Gastroesophageal sphincter (tissue), 4 donors: Measurements from ENCODE around the gene SLC35G3. TPM values are rescaled to one million over a fixed set of nuclear protein-coding genes. Genes with fewer than 3 reads are reported as not detected.
"Not testable (repeated sequence)": the region's sequence is repeated elsewhere in the genome, so short reads cannot be mapped to it uniquely, and the experiment has no call there.

Source experiments
- ATAC-seq: fragments of 150-250 bp; one replicate; pipeline ENCODE4 v1.9.1; 2016; ENCODE audit warnings: mild to moderate bottlenecking, moderate library complexity
- H3K27ac ChIP-seq, 4 donors: fragments of 200-600 bp; sonication (generic) in 3 of 4; 1 replicate in 3 of 4; 2 replicates in 1 of 4; pipeline ENCODE4 v1.5.1; 2016 to 2019
- H3K27me3 ChIP-seq: fragments of 200-600 bp; sonication (generic); one replicate; pipeline ENCODE4 v1.5.1; 2019
- H3K36me3 ChIP-seq, 2 donors: fragments of 200-600 bp; sonication (generic); one replicate each; pipeline ENCODE4 v1.5.1; 2019; ENCODE audit warnings: control low read depth in 1 of 2
- H3K4me1 ChIP-seq, 3 donors: fragments of 200-600 bp; sonication (generic); 1 replicate in 2 of 3; 2 replicates in 1 of 3; pipeline ENCODE4 v1.5.1; 2016 to 2019; ENCODE audit warnings: control low read depth in 2 of 3
- H3K4me3 ChIP-seq, 2 donors: fragments of 200-600 bp; sonication (generic); one replicate each; pipeline ENCODE4 v1.5.1; 2019; ENCODE audit warnings: mild to moderate bottlenecking in 1 of 2, moderate library complexity in 1 of 2
- H3K9me3 ChIP-seq, 3 donors: fragments of 200-600 bp; sonication (generic); one replicate each; pipeline ENCODE4 v1.5.1; 2017 to 2019; ENCODE audit warnings: control low read depth in 2 of 3
- EP300 ChIP-seq: sonication (generic); formaldehyde crosslinking; IDR thresholded peaks from one replicate; pipeline ENCODE4 v1.6.1; 2017; ENCODE audit warnings: antibody characterized with exemption, mild to moderate bottlenecking
- POLR2A ChIP-seq, 2 donors: fragments of 450-650 bp; IDR thresholded peaks; one replicate each; pipeline ENCODE4 v1.6.1; 2017; ENCODE audit warnings: antibody characterized with exemption in 2 of 2, mild to moderate bottlenecking in 2 of 2, moderate library complexity in 1 of 2
- POLR2AphosphoS5 ChIP-seq: sonication (generic); formaldehyde crosslinking; IDR thresholded peaks from one replicate; pipeline ENCODE4 v1.6.1; 2017; ENCODE audit warnings: antibody characterized with exemption
- WGBS, 2 donors: methylation state at CpG; one replicate each; pipeline ENCODE4 v1.1.5; 2018; ENCODE audit warnings: low coverage in 1 of 2; 5-methylcytosine and 5-hydroxymethylcytosine counted together
- total RNA-seq, 4 donors: library from RNA; depleted of rRNA; stranded (reverse); fragments of >200 nt; gene quantifications; one replicate each; pipeline ENCODE4 v1.1.0, GENCODE V29; 2016
- TF ChIP-seq, protein P1 (sequence below), 4 experiments: fragments of 200-600 bp in 2 of 4; fragments of 450-650 bp in 2 of 4; sonication (generic) in 1 of 4; IDR thresholded peaks; one replicate each; pipeline ENCODE4 v1.5.1; 2017 to 2019; ENCODE audit warnings: antibody characterized with exemption in 4 of 4, mild to moderate bottlenecking in 2 of 4, moderate library complexity in 2 of 4

The SLC35G3 gene
- total RNA-seq, 4 donors from 2014 or later = not detected

DNA sequence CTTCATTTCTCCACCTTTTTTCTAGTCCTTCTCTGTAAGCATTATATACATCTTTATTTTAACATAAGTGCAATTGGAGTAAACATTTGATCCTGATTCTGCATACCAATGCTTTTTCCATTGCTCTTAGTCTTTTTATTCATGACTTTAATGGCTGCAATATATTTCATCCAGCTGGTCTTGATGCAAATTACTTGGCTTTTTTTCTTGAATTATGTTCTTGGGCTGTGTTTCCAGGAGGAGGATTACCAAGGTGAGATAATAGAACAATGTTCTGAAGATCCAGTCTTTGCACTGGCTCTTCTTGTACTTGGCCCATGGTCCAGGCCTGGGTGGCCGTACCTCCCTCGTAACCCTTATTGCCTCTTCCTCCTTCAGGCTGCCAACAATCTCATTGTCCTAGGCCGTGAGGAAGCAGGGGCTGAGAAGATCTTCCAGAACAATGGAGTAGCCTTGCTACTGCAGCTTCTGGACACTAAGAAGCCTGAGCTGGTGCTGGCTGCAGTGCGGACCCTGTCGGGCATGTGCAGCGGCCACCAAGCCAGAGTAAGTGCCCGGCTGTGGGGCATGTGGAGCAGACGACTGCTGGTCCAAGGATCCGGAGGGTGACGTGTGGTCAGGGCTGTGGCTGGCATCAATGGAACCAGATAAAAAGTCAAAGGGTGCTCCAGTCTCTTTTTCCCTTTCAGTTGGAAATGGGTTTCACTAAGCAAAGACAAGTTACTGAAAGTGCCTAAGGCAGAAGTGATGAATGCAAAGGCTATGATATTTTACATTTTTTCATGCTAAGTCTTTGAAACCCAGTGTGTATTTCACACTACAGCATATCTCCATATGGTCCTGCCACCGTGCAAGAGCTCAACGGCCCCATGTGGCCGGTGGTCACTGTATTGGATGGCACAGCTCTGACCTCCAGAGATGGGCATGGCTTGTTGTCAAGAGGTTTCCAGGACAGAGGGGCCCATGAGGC is 39.7 kb downstream of the SLC35G3 start:
- Histone ChIP-seq H3K4me1 (no peaks in the 10 kb centered on the region), H3K36me3 (no peaks in the 10 kb centered on the region), H3K9me3 (no peaks in the 10 kb centered on the region), H3K4me3 (no peak overlapping the region), H3K27me3 (no peaks in the 10 kb centered on the region), H3K27ac (no peak overlapping the region)
- TF ChIP-seq POLR2AphosphoS5 (no peak), POLR2A (IDR thresholded peaks at IDR 0.05) (no peak), EP300 (no peak)
- TF ChIP-seq, protein P1, sequence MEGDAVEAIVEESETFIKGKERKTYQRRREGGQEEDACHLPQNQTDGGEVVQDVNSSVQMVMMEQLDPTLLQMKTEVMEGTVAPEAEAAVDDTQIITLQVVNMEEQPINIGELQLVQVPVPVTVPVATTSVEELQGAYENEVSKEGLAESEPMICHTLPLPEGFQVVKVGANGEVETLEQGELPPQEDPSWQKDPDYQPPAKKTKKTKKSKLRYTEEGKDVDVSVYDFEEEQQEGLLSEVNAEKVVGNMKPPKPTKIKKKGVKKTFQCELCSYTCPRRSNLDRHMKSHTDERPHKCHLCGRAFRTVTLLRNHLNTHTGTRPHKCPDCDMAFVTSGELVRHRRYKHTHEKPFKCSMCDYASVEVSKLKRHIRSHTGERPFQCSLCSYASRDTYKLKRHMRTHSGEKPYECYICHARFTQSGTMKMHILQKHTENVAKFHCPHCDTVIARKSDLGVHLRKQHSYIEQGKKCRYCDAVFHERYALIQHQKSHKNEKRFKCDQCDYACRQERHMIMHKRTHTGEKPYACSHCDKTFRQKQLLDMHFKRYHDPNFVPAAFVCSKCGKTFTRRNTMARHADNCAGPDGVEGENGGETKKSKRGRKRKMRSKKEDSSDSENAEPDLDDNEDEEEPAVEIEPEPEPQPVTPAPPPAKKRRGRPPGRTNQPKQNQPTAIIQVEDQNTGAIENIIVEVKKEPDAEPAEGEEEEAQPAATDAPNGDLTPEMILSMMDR (IDR thresholded peaks at IDR 0.05) = no peak
- ATAC-seq = no peak
- WGBS, 2 donors = 90 to 93% methylated on average over 4 to 8 of the region's 13 CpGs

DNA sequence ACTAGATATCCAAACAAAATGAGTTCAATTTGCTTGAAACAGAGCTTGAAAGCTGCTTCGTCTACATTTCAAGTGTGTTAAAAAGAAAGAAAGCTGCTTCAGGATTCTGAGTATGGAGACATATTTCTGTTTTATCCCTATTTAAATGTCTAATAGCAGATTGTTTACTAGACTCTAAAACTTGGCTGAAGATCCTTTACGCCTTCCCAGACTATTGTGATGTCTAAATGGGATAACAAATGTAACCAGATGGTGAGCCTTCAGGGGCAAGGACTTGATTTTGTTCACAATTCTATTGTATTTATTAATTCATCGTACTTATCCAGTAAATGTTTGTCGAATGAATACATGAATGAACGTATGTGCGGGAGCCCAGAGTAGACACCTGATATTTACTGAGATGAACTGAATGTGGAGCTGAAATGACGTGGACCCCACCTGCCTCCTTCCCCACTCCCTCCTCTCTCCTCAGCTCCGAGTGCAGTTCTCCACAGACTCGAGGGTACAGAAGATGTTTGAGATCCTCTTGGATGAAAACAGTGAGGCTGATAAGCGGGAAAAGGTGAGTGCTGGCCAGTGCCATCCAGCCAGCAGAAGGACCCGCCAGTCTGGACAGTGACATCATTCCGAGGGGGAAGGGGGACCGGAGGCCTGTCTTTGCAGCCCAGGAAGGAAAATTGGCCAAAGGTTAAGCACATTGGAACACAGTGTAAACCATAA is 41.6 kb downstream of the SLC35G3 start:
- TF ChIP-seq, protein P1 (IDR thresholded peaks at IDR 0.05) = no peak
- TF ChIP-seq EP300 = no peak
- Histone ChIP-seq H3K36me3 (no peaks in the 10 kb centered on the region), H3K4me1 (no peaks in the 10 kb centered on the region), H3K9me3 (no peaks in the 10 kb centered on the region), H3K27ac (no peak overlapping the region), H3K4me3 (no peak overlapping the region), H3K27me3 (peaks cover 5% of the 10 kb centered on the region)
- ATAC-seq = no peak
- 39 to 53% methylated on average over 8 to 10 of the region's 13 CpGs for WGBS, 2 donors

DNA sequence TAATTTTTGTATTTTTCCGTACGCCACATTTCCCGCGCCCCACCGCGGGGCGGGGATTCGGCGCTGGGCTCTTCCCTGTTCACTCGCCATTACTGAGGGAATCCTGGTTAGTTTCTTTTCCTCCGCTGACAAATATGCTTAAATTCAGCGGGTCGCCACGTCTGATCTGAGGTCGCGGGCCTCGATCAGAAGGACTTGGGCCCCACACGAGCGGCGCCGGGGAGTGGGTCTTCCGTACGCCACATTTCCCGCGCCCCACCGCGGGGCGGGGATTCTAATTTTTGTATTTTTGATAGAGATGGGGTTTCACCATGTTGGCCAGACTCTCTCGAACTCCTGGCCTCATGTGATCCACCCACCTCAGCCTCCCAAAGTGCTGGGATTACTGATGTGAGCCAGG is 43.1 kb downstream of the SLC35G3 start:
- H3K36me3 ChIP-seq, H3K4me1 ChIP-seq, H3K9me3 ChIP-seq, H3K27ac ChIP-seq, H3K4me3 ChIP-seq, ATAC-seq: not testable (repeated sequence)
- H3K27me3 ChIP-seq = peaks cover 11% of the 10 kb centered on the region
- WGBS, 2 donors = 84% methylated on average over 25 of the region's 29 CpGs; no CpG with 5 or more reads in 1 of the 2 donors

DNA sequence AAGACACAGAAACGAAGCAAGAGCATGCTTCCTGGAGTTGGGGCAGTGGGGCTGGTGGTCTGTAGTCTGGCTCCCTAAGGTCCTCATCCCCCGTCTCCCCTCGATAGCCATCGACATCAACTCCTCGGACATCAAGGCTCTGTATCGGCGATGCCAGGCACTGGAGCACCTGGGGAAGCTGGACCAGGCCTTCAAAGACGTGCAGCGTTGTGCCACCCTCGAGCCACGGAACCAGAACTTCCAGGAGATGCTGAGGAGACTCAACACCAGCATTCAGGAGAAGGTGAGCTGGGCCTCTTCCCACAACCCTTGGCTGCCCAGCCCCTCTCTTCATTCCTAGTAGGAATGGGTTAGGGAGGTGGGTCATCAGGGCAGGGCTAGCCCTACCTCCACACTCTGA is 44.3 kb downstream of the SLC35G3 start:
- H3K36me3 ChIP-seq = no peaks in the 10 kb centered on the region
- ATAC-seq = no peak
- H3K27ac ChIP-seq = no peak overlapping the region
- WGBS, 2 donors = 80% methylated on average over 1 of the region's 11 CpGs; no CpG with 5 or more reads in 1 of the 2 donors
- H3K4me3 ChIP-seq = no peak overlapping the region
- no peaks in the 10 kb centered on the region for H3K4me1 ChIP-seq
- peaks cover 11% of the 10 kb centered on the region for H3K27me3 ChIP-seq
- H3K9me3 ChIP-seq = no peaks in the 10 kb centered on the region
- TF ChIP-seq POLR2AphosphoS5 (no peak), POLR2A (IDR thresholded peaks at IDR 0.05) (no peak), EP300 (no peak)
- TF ChIP-seq, protein P1 (IDR thresholded peaks at IDR 0.05) = no peak

DNA sequence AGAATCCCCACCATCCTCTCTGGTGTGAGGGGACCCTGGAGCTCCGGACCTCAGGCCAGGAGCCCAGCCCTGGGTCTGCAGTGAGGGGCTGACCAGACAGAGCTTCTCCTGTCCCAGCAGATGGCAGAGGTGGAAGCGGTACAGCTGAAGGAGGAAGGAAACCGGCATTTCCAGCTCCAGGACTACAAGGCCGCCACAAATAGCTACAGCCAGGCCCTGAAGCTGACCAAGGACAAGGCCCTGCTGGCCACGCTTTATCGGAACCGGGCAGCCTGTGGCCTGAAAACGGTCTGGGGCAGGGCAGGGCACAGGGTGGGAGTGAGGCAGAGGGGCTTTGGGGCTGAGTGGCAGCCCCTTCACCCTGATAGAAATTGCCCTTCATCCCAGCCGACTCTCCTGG is 46.0 kb downstream of the SLC35G3 start:
- no peak overlapping the region for H3K4me3 ChIP-seq
- H3K27ac ChIP-seq = no peak overlapping the region
- no peaks in the 10 kb centered on the region for H3K36me3 ChIP-seq
- H3K4me1 ChIP-seq = no peaks in the 10 kb centered on the region
- no peak for ATAC-seq
- H3K27me3 ChIP-seq = peaks cover 11% of the 10 kb centered on the region
- no peaks in the 10 kb centered on the region for H3K9me3 ChIP-seq
- WGBS, 2 donors = no CpG with 5 or more reads among the region's 9 CpGs
- TF ChIP-seq POLR2AphosphoS5 (no peak), POLR2A (IDR thresholded peaks at IDR 0.05) (no peak), EP300 (no peak)
- TF ChIP-seq, protein P1 (IDR thresholded peaks at IDR 0.05) = no peak
